Measurements from ENCODE around the gene SMAD6.

SMAD6 gene

GRCh38 chr15:66796343-66796742 lies 94.3 kb downstream of the SMAD6 start:
- no peak for DNase-seq (ENCODE audit: low read depth in 2 of 2)

DNA sequence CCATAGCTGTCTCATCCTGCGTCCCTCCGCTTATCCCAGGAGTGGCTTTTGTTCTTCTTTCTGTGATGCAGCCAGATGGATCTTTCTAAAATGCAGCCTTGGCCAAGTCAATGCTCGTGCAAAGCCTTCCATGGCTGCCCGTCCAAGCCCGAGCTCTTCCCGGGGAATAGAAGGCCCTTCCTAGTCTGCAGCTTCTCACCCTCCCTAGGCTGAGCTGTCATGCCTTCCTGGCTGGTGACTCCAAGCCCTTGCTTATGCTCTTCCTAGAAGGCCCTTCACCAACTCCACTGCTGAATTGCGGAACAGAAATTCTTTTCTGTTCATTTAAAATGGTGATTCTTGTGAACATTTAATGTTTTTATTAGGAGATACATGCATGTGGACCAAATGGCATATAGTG lies 95.9 kb downstream of the SMAD6 start:
- no peak for DNase-seq (ENCODE audit: low read depth in 2 of 2)

DNA sequence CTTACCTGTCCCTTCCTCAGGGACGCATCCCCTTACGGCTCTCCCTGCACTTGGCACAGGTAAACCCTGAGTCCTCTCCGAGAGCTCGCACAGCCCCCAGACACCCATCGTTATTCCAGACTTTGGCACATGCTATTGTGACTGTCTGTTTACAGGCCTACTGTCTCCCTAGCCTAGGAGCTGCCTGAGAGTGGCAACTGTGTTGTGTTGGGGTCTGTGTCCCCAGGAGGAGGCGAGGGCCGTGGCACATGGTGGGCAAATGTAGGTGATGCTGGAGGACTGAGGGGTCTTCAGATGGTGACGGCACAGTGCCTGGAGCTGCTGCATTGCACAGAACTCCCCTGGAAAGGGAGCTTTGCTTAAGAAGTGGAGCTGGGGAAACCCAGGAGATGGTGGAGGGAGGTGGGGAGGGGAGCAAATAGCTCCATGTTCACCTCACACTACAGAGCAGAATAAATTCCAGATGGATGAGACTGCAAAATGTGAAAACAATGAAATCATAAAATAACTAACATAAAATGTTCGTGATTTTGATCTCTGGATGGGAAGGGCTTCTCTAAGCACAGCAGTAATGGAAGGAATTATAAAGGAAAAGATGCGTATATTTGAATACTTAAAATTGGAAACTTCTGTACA lies 96.5 kb downstream of the SMAD6 start:
- DNase-seq (ENCODE audit: low read depth in 2 of 2): no peak

DNA sequence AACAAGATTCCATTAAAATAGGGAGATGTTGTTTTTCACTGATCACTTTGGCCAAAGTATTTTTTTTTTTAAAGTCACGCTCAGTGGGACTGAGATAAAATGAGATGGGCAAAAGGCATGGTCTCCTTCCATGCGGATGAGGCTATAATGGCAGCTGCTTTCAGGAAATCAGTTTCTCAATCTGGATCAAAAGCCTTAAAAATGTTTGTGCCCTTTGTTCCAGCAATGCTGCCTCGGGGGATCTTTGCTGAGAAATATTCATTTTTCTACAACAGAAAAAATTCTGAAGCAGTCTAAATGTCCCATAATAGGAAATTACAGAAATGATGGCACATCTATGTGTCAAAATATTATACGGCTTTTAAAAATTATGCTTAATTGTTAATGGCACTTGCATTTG lies 97.2 kb downstream of the SMAD6 start:
- DNase-seq (ENCODE audit: low read depth in 2 of 2): no peak

DNA sequence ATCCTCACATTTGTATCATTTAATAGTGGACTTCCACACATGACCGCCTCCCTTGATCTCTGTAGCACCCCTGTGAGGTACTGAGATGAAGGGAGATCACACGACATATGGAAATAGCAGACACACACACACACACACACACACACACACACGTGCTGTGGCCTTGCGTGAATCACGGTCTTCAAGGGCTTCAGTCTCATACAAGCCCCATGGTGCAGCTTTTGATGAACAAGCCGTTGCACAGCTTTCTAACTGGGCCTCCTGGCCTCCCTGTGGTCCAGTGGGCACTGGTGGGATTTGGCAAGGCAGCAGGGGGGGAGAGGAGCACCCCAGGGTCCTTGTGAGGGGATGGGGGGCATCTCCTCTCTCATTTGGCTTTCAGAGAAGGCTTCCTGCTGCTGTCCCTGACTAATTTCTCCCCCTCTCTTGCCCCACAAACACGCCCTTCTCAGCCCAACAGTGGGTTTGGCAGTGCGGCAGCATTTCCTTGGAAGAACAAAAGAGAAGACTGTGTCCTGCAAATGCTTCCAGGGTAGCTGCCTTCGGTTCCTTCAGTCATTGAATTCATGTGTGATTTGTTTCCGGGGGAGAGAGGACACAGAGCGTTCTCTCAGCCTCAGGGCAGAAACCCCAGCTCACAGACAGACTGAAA lies 98.7 kb downstream of the SMAD6 start:
- DNase-seq (ENCODE audit: low read depth in 2 of 2): no peak

GRCh38 chr15:66801266-66801665 lies 99.2 kb downstream of the SMAD6 start:
- no peak for DNase-seq (ENCODE audit: low read depth in 2 of 2)

DNA sequence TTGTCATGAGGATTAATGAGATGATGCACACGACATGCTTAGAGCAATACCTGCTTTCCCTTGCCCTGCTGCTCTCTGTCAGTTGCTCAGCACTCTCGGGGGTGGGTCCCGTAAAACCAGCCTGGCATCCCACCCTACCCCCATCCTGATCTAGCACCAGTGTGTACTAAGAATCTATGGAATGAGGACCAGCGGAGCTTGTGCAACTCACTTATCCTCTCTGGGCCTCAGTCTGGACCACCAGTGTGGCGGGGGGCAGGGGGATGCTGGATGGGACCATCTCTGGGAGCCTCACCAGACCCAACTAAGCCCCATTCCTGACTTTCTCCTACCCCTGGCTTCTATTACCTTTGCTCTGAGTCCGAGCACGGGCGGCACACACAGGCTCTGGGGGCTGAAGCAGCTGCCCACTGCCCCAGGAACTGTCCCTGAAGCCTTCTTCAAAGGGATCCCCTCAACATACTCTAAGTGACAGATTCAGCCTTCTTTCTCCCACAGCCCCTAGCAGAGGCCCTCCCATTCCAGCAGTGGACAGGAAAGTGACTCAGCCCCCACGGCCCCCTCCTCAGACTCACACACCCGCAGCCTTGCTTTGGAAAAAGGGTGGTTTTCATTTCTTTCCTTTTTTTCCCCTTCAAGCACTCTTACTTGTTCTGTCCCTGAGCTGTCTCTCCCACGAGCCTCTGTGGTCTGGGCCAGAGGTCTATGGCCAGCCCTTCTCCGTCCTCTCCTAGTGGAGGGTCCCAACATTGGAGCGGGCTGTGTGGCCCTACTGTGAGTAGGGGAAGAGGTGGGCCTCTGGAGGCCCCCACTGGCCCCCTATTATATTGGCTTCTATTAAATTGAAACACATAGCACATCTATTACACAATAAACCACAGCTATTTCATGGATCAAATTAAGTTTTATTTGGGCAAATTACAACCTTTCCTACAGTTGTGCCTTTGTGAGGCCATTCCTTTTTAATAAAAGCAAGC lies 100.3 kb downstream of the SMAD6 start:
- no peak for DNase-seq (ENCODE audit: low read depth in 2 of 2)

DNA sequence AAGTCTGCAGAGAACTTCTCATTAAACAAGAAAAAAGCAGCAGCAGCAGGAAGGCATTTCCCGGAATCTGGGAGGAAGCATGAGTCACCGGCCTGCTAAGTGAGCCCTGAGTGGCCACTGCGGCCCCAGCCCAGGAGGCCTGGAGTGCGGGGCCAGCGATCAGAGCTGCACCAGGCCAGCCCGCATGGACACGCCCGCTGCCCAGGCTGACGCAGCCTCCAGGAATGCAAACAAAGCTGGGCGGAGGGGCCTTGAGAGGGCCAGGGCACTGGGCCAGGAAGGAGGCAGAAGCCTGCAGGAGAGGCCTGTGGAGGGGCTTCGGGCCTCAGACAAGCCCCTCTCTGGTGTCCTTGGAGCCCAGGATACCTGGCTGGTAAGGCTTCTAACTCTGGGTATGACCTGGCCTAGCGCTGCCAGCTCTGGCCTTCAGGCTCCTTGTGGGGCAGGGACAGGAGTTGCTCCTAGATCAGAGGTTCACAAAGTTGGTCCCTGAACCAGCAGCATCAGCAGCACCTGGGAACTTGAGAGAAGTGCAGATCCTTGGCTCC lies 101.2 kb downstream of the SMAD6 start:
- no peak for DNase-seq (ENCODE audit: low read depth in 2 of 2)

DNA sequence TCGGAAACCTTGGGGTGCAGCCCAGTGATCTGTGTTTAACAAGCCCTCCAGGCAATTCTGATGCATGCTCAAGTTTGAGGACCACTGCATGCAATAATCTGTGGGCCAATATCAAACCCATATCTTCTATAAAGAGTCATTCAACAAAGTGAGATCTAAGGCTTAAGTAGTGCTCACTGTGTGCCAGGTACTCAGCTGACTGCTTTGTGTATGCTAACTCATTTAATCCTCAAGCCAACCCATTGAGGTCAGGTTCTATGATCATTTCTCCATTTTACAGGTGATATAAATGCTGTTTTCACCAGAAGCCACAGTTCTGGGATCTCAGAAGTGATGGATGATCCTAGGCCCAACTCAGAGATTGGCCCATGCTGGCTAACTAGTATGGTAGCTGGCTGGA lies 101.7 kb downstream of the SMAD6 start:
- DNase-seq (ENCODE audit: low read depth in 2 of 2): no peak

DNA sequence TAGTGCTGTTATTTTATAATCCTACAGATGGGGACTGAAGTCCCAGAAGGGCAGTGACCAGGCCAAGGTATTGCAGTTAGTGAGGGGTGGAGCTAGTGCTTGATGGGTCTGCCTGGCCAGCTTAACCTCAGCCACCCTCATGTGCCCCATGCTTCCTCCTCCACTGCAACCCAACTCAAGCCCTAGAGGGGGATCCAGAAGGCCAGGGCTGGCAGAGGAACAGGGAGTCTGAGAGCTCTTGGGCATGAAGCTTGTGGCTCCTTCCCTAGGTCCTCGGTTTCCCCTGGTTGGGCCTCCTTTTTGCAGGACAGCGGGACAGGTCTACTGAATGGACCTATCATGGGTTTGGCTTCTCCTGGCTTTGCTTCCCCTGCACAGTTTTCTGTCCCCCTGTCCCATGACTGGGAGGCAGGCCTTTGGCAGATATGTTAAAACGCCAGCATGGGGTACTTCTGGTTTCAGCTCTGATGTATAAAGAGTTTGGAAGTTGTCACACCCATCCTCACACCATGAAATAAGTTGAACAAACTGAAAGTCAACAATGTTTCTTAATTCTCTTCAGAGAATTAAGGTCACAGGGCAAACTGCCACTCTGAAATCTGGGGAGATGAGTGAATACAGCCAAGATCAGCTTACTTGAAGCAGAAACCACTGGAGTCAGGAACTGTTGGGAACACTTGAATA lies 103.3 kb downstream of the SMAD6 start:
- no peak for DNase-seq (ENCODE audit: low read depth in 2 of 2)

- DNase-seq (ENCODE audit: low read depth in 2 of 2): no peak
Measured at GRCh38 chr15:66808181-66808824, 106.3 kb downstream of the SMAD6 start.

GRCh38 chr15:66809664-66810063 lies 107.6 kb downstream of the SMAD6 start:
- DNase-seq (ENCODE audit: low read depth in 2 of 2): no peak

DNA sequence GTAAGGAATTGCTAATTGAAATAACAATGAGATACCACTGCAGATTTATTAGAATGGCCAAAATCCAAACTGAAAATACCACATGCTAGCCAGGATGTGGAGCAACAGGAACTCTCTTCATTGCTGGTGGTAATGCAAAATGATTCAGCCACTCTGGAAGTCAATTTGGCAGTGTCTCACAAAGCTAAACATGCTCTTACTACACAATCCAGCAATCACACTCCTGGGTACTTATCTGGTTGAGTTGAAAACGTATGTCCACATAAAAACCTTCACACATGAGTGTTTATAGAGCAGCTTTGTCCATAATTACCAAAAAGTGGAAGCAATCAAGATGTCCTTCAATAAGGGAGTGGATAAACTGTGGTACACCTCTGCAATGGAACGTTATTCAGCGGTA lies 113.3 kb downstream of the SMAD6 start:
- DNase-seq (ENCODE audit: low read depth in 2 of 2): no peak

DNA sequence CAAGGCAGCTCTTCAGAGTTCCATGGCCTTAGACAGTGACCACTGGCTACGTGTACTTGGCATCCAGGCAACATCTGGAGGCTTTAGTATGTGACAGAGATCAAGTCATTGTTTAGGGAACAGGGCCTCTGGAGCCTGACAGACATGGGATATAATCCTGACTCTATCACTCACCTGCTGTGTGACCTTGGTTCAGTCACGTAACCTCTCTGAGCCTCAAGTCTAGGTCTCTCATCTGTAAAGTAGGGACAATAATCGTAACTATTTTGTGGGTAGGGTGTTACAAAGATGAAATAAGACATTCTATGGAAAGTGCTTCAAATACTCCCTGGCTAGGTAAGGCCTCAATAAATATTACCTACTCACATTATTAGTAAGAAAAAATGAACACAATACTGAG lies 114.2 kb downstream of the SMAD6 start:
- no peak for DNase-seq (ENCODE audit: low read depth in 2 of 2)

GRCh38 chr15:66819084-66819483 lies 117.0 kb downstream of the SMAD6 start:
- no peak for DNase-seq (ENCODE audit: low read depth in 2 of 2)

GRCh38 chr15:66820481-66821176 lies 118.6 kb downstream of the SMAD6 start:
- no peak for DNase-seq (ENCODE audit: low read depth in 2 of 2)

- DNase-seq (ENCODE audit: low read depth in 2 of 2): no peak
Measured at GRCh38 chr15:66821307-66821706, 119.3 kb downstream of the SMAD6 start.

DNA sequence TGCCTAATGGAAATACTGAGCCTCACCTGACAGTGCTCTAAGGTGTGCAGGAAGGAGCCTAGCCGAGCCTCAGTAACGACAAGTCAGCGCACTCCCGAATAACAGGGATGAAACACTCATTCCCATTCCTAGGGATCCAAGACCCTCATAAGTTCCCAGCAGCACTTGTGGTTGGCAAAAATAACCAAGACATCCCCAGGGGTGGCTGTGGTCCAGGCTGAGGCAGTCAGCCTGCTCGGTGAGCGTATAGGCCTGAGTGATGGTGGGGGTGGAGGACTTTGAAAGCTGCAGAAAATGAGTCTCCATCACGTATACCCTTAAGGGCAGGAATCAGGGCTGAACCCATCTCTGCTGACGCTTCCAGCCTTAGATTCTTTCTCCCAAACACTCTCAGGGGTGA lies 120.1 kb downstream of the SMAD6 start:
- no peak for DNase-seq (ENCODE audit: low read depth in 2 of 2)

GRCh38 chr15:66822576-66822975 lies 120.5 kb downstream of the SMAD6 start:
- DNase-seq (ENCODE audit: low read depth in 2 of 2): no peak

DNA sequence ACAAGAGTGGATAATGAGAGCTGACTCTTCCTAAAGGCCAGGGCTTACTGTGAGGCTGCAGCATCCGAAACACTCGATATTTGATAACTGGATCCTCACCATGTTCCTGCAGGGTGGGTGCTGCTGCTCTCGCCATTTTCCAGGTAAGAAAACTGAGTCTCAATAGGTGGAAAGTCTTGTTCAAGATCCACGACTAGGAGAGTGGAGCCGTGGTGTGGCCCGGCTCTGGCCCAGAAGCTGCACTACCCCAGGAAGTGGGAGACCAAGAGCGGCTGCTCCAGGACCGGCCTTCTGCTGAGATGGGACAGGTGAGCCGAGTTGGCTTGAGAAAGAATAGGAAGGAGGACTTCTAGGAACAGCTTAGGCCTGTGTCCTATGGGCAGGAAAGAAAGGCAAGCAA lies 121.6 kb downstream of the SMAD6 start:
- DNase-seq (ENCODE audit: low read depth in 2 of 2): no peak

DNA sequence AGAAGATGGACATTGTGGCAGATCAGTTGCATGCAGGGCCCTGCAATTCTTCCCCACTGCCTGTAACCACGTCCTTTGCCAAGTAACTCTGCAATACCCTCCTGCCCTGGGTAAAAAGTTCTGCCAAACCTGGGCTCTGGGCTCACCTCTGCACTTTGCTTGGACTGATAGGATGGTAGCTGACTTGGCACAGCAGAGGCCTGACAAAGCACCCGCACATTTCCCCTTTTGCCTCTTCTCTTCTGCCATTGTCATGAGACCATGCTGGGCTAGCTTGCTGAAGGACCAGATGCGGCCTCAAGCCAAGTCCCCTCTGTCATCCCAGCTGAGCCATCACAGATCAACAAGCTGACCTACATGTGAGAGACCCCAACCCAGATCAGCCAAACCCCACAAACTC lies 122.4 kb downstream of the SMAD6 start:
- no peak for DNase-seq (ENCODE audit: low read depth in 2 of 2)

Data from stimulated activated CD4-positive, alpha-beta T cell treated with anti-CD3 and anti-CD28 coated beads, Interleukin-15, amount 100 ng/mL, for 48 hours (primary cell).